ENCODE data around the gene TFDP2.

- TF ChIP-seq ZNF23 (CRISPR knock-in tag; IDR thresholded peaks at IDR 0.05) (no peak), CREBBP (IDR thresholded peaks at IDR 0.05; ENCODE audit: low read depth, low read length) (no peak), SRF (CRISPR knock-in tag; IDR thresholded peaks at IDR 0.05) (no peak), SP1 (CRISPR knock-in tag; IDR thresholded peaks at IDR 0.05) (no peak), ZEB2 (IDR thresholded peaks at IDR 0.05) (no peak)
- TF ChIP-seq, protein P1, sequence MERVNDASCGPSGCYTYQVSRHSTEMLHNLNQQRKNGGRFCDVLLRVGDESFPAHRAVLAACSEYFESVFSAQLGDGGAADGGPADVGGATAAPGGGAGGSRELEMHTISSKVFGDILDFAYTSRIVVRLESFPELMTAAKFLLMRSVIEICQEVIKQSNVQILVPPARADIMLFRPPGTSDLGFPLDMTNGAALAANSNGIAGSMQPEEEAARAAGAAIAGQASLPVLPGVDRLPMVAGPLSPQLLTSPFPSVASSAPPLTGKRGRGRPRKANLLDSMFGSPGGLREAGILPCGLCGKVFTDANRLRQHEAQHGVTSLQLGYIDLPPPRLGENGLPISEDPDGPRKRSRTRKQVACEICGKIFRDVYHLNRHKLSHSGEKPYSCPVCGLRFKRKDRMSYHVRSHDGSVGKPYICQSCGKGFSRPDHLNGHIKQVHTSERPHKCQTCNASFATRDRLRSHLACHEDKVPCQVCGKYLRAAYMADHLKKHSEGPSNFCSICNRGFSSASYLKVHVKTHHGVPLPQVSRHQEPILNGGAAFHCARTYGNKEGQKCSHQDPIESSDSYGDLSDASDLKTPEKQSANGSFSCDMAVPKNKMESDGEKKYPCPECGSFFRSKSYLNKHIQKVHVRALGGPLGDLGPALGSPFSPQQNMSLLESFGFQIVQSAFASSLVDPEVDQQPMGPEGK (CRISPR knock-in tag; IDR thresholded peaks at IDR 0.05; ENCODE audit: borderline replicate concordance): no peak
- TF ChIP-seq, protein P2, sequence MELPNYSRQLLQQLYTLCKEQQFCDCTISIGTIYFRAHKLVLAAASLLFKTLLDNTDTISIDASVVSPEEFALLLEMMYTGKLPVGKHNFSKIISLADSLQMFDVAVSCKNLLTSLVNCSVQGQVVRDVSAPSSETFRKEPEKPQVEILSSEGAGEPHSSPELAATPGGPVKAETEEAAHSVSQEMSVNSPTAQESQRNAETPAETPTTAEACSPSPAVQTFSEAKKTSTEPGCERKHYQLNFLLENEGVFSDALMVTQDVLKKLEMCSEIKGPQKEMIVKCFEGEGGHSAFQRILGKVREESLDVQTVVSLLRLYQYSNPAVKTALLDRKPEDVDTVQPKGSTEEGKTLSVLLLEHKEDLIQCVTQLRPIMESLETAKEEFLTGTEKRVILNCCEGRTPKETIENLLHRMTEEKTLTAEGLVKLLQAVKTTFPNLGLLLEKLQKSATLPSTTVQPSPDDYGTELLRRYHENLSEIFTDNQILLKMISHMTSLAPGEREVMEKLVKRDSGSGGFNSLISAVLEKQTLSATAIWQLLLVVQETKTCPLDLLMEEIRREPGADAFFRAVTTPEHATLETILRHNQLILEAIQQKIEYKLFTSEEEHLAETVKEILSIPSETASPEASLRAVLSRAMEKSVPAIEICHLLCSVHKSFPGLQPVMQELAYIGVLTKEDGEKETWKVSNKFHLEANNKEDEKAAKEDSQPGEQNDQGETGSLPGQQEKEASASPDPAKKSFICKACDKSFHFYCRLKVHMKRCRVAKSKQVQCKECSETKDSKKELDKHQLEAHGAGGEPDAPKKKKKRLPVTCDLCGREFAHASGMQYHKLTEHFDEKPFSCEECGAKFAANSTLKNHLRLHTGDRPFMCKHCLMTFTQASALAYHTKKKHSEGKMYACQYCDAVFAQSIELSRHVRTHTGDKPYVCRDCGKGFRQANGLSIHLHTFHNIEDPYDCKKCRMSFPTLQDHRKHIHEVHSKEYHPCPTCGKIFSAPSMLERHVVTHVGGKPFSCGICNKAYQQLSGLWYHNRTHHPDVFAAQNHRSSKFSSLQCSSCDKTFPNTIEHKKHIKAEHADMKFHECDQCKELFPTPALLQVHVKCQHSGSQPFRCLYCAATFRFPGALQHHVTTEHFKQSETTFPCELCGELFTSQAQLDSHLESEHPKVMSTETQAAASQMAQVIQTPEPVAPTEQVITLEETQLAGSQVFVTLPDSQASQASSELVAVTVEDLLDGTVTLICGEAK (IDR thresholded peaks at IDR 0.05): no peak
- TF ChIP-seq, protein P2 (CRISPR knock-in tag; IDR thresholded peaks at IDR 0.05): no peak
- TF ChIP-seq, protein P3, sequence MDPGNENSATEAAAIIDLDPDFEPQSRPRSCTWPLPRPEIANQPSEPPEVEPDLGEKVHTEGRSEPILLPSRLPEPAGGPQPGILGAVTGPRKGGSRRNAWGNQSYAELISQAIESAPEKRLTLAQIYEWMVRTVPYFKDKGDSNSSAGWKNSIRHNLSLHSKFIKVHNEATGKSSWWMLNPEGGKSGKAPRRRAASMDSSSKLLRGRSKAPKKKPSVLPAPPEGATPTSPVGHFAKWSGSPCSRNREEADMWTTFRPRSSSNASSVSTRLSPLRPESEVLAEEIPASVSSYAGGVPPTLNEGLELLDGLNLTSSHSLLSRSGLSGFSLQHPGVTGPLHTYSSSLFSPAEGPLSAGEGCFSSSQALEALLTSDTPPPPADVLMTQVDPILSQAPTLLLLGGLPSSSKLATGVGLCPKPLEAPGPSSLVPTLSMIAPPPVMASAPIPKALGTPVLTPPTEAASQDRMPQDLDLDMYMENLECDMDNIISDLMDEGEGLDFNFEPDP (CRISPR knock-in tag; IDR thresholded peaks at IDR 0.05): no peak
Observed at GRCh38 chr3:141905129-141905528, 244.2 kb downstream of the TFDP2 start.

Data from K562 (cell line).